ENCODE data around the gene MTMR2.

- TF ChIP-seq, protein P1, sequence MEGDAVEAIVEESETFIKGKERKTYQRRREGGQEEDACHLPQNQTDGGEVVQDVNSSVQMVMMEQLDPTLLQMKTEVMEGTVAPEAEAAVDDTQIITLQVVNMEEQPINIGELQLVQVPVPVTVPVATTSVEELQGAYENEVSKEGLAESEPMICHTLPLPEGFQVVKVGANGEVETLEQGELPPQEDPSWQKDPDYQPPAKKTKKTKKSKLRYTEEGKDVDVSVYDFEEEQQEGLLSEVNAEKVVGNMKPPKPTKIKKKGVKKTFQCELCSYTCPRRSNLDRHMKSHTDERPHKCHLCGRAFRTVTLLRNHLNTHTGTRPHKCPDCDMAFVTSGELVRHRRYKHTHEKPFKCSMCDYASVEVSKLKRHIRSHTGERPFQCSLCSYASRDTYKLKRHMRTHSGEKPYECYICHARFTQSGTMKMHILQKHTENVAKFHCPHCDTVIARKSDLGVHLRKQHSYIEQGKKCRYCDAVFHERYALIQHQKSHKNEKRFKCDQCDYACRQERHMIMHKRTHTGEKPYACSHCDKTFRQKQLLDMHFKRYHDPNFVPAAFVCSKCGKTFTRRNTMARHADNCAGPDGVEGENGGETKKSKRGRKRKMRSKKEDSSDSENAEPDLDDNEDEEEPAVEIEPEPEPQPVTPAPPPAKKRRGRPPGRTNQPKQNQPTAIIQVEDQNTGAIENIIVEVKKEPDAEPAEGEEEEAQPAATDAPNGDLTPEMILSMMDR (IDR thresholded peaks at IDR 0.05), result no peak
- no peak for TF ChIP-seq POLR2A (IDR thresholded peaks at IDR 0.05)
These were observed 73.8 kb downstream of the MTMR2 start for GRCh38 chr11:95850137-95850536.
